GM12892 (cell line): ENCODE results near the gene CD300LF.

Experiments
- DNase-seq: peaks from one replicate; pipeline ENCODE4 v3.0.0; 2011; ENCODE audit not compliant: insufficient read length
- FAIRE-seq: peaks from 2 replicates; lab custom pipeline; 2011; peaks lifted over from hg19 to GRCh38; lab: Jason Lieb, UNC
- POLR2A ChIP-seq: IDR thresholded peaks from 2 replicates; pipeline ENCODE4 v1.6.1; 2011; ENCODE audit warnings: low read depth, low read length, control low read depth
- POLR2AphosphoS5 ChIP-seq: IDR thresholded peaks from 2 replicates; pipeline ENCODE4 v1.6.1; 2011; ENCODE audit warnings: low read depth, low read length, control low read depth
- TAF1 ChIP-seq: IDR thresholded peaks from 2 replicates; pipeline ENCODE4 v1.6.1; 2011; ENCODE audit warnings: low read depth, mild to moderate bottlenecking, control low read depth, low read length, borderline replicate concordance

The CD300LF gene

GRCh38 chr17:74733365-74734122, 20.8 kb upstream of the CD300LF start:
- TF ChIP-seq POLR2A: no peak
- TF ChIP-seq POLR2AphosphoS5: no peak
- no peak for TF ChIP-seq TAF1
- FAIRE-seq (peak; percentile 82), DNase-seq (no peak)

- no peak for DNase-seq
- FAIRE-seq: peak; percentile 44
- TF ChIP-seq POLR2AphosphoS5 (no peak), POLR2A (no peak), TAF1 (no peak)
Observed at GRCh38 chr17:74732042-74732867, 19.5 kb upstream of the CD300LF start.

GRCh38 chr17:74731347-74731605, 18.6 kb upstream of the CD300LF start:
- DNase-seq: no peak
- FAIRE-seq: no peak
- TF ChIP-seq POLR2AphosphoS5 (no peak), TAF1 (no peak), POLR2A (no peak)

- no peak for DNase-seq
- TF ChIP-seq POLR2AphosphoS5 (no peak), POLR2A (no peak), TAF1 (no peak)
- FAIRE-seq: no peak
Observed at GRCh38 chr17:74730491-74731346, 18.0 kb upstream of the CD300LF start.

DNA sequence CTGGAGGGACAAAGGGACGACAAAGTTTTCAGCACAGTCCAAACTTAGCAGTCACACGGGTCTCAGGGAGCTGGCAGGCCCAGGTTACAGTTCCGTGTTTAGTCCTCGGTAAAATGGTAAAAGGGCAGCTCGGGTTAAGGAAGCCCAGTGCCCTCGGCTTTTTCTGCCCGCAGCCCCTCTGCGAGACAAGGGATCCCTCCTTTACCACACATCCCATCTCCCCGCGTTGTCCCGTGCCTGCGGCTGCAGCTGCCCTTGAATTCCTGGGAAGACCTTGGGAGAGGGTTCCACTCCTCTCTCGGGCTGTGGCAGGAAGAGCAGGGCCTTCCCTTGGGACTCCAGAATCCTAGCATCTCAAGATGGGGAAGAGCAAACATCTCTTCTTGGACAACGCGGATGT, 17.1 kb upstream of the CD300LF start:
- no peak for TF ChIP-seq TAF1
- no peak for TF ChIP-seq POLR2A
- no peak for TF ChIP-seq POLR2AphosphoS5
- no peak for DNase-seq
- FAIRE-seq: no peak

- no peak for DNase-seq
- TF ChIP-seq TAF1 (no peak), POLR2AphosphoS5 (no peak), POLR2A (no peak)
- FAIRE-seq: no peak
Observed at GRCh38 chr17:74729368-74729767, 16.6 kb upstream of the CD300LF start.

DNA sequence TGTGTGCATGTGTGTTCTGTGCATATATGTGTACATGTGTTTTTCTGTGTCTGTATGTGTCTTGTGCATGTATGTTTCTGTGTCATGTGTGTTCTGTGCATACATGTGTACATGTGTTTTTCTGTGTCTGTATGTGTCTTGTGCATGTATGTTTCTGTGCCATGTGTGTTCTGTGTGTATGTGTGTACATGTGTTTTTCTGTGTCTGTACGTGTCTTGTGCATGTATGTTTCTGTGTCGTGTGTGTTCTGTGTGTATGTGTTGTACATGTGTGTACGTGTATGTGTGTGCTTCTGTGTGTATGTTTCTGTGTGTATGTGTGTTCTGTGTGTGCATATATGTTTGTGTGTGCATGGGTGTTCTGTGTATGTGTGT, 16.0 kb upstream of the CD300LF start:
- TF ChIP-seq TAF1 (no peak), POLR2AphosphoS5 (no peak), POLR2A (no peak)
- no peak for DNase-seq
- FAIRE-seq: no peak

DNA sequence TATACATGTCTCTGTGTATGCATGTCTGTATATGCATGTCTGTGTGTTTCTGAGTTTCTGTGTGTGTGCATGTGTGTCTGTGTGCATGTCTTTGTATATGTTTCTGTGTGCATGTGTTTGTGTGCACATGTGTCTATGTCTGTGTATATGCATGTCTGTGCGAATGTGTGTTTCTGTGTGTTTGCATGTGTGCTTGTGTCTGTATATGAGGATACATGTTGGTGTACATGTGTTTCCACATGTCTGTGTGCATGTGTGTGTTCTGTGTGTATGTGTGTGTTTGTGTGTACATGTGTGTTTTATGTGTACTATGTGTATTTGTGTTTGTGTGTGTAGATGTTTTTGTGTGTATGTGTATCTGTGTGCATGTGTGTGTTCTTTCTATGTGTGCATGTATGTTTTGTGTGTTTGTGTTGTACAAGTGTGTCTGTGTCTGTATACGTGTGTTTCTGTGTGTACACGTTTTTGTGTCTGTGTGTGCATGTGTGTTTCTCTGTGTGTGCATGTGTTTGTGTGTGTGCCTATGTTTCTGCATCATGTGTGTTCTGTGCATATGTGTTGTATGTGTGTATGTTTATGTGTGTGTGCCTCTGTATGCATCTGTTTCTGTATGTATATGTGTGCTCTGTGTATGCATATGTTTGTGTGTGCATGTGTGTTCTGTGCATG, 15.4 kb upstream of the CD300LF start:
- DNase-seq (no peak), FAIRE-seq (no peak)
- TF ChIP-seq POLR2AphosphoS5: no peak
- TF ChIP-seq TAF1: no peak
- TF ChIP-seq POLR2A: no peak

- DNase-seq (no peak), FAIRE-seq (no peak)
- no peak for TF ChIP-seq POLR2A
- TF ChIP-seq POLR2AphosphoS5: no peak
- no peak for TF ChIP-seq TAF1
Observed at GRCh38 chr17:74725111-74725510, 12.4 kb upstream of the CD300LF start.

- TF ChIP-seq TAF1 (no peak), POLR2AphosphoS5 (no peak), POLR2A (no peak)
- DNase-seq: no peak
- no peak for FAIRE-seq
Observed at GRCh38 chr17:74723891-74724290, 11.2 kb upstream of the CD300LF start.
